DMS114 treated with DMSO at 0.1 percent for 48 hours (cell line): ENCODE results near the gene DPH7.
A peak's percentile ranks its signal among the peaks of the same experiment; 100 is the strongest.
"Not testable (repeated sequence)": the region's sequence is repeated elsewhere in the genome, so short reads cannot be mapped to it uniquely, and the experiment has no call there.

Experiments used
- DNase-seq: peaks from one replicate; lab custom pipeline; 2025; ENCODE audit not compliant: unreplicated experiment; lab: John Stamatoyannopoulos, UW

DPH7 gene

DNA sequence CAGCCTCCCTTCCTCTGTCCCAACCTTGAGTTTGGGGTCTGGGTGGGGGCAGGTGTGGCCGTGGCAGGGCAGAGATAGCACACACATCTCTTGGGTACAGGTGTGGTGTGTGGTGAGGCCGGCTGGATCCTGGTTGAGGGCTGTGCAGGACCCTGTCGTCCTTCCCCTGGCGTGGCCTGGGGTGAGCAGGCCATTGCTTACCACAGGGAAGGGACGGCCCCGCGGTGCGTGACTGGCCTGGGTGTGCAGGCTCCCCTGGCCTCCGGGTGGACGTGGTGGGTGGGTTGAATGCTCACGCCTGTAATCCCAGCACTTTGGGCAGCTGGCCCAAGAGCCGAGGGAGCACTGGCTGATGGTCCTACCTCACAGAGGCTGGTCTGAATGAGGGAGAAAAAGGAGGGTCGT is 28.0 kb upstream of the DPH7 start:
- no peak for DNase-seq

GRCh38 chr9:137606005-137606621 is 27.4 kb upstream of the DPH7 start:
- DNase-seq, result no peak

GRCh38 chr9:137605121-137606004 is 26.6 kb upstream of the DPH7 start, which contains the start of gene ARRDC1:
TSS of gene ARRDC1 (plus strand) at chr9:137605686. CDS start at chr9:137605718, 32 bp downstream.
- DNase-seq, result peak; percentile 38

GRCh38 chr9:137604345-137605086 is 25.8 kb upstream of the DPH7 start:
- DNase-seq, result no peak

- no peak for DNase-seq
These were observed 25.2 kb upstream of the DPH7 start for GRCh38 chr9:137603879-137604278.

DNA sequence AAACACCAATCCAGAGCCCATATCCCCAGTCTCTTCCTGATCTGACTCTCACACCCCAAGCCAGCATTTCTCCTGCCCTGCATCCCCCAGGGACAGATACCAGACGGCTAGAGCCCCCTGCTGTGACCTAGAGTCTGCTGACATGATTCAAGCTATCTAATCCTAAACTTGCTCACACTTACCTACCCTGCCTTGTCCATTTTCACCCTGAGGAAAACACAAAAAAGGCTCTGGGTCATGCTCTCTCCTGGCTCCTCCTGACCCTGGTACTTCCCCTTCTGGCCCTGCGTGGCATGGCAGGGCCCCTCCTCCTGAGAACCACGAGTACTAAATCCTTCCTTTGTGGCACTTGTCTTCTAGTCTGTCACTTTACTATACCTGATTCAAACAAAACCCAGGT is 23.9 kb upstream of the DPH7 start:
- DNase-seq, result no peak

DNA sequence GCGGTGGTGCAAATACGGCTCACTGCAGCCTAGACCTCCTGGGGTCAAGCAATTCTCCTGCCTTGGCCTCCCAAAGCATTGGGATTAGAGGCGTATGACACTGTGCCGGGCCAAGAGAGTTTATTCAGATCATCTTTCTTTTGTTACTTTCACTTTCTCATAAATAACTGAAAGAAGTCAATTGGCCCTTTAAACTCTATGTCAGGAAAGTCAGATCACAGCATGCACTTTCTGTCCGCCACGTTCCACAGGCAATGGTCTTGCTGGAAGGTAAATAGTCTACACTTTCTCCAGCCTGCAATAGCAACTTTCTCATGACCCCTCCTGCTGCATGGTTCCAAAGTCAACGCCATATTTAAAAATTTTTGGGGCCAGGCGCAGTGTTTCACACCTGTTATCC is 20.2 kb upstream of the DPH7 start:
- no peak for DNase-seq

DNA sequence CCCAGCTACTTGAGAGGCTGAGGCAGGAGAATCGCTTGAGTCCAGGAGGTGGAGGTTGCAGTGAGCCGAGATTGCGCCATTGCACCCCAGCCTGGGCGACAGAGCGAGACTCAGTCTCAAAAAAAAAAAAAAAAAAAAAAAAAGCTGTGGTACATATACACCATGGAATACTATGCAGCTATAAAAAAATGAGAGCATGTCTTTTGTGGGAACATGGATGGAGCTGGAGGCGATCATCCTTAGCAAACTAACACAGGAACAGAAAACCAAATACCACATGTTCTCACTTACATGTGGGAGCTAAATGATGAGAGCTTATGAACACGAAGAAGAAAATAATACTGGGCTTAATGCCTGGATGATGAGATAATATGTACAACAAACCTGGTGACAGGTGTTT is 17.9 kb upstream of the DPH7 start:
- DNase-seq, result not testable (repeated sequence)

GRCh38 chr9:137593176-137593575 is 14.5 kb upstream of the DPH7 start:
- DNase-seq, result no peak

- no peak for DNase-seq
These were observed 14.0 kb upstream of the DPH7 start for GRCh38 chr9:137592767-137593166.

DNA sequence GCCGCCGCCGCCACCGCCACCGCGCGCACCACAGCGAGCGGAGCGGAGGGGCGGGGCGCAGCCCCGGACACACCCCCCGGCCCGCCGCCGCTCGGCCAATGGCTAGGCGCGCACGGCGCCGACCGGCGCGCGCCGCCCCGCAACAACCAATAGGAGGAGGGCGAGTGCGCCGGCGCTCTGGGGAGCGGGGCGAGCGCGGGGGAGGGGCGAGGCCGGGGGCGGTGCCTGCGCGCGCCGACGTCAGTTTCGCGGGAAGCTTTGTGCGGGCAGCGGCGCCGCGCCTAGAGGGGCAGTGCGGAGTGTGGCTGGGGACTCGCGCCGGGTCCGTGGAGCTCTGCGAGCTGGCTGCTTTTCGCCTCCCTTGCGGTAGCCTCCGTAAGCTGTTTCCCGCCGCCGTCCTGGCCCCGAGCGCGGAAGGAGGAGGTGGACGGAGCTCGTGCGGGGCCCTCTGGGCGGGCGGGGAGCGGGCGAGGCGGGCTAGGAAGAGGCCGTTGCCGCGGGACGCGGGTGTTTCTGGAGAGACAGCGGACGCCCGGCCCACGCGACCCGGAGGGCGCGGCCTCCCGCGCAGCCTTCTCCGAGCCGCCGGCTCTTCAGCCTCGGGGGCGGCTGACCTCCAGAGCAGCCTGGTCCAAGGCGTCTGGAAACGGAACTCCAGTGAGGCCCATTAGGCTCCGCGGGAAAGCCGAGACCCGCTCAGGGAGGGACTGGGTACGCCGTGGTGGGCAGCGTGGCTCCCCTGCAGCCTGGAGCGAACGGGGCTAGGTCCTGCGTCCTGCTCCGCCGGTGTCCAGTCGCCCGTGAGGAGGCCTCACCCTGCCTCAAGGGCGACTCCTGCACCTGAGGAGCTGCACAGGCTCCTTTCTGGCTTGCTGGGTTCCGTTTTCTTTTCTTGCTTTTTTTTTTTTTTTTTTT is 12.0 kb upstream of the DPH7 start, which contains the start of gene ZMYND19:
Gene ZMYND19 (minus strand): TSS at position 44 of the 915 bp plus-strand sequence. CDS start 249 bp downstream, outside the sequence.
- DNase-seq, result peak; percentile 64

DNA sequence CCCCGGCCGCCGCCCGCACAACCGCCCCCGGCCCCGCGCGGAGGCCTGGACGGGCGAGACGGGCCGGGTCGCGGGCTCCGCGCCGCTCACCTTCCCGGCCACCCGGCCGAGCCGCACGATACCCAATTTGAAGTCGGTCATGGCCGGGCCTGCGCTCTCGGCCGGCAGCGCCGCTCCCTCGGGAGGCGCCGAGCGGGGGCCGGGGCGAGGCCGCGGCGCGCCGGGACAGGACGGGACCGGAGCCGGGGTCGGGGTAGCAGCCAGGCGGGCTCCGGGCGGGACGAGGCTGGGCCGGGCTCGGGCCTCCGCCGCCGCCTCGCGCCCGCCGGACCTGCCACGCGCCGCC is 11.4 kb upstream of the DPH7 start:
- DNase-seq, result no peak

- DNase-seq, result no peak
These were observed 10.9 kb upstream of the DPH7 start for GRCh38 chr9:137589441-137590122.

DNA sequence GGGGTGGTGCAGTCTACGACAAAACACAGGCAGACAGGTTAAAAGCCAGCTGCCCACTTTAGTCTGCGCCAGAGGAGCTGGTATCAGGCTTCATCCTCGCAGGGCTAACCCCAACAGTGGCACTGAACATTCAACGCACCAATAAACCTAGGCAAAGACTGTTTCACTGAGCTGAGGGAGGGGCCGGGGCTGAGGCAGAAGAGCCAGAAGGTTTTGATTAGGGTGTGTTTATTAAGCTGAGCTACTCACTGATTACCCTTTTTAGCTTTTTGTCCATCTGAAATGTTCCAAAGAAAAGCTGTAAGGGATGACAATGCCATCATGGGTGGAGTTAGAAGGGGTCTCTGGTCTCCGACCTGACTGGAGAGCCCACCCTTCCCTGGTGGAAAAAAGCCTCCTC is 10.2 kb upstream of the DPH7 start:
- no peak for DNase-seq

DNA sequence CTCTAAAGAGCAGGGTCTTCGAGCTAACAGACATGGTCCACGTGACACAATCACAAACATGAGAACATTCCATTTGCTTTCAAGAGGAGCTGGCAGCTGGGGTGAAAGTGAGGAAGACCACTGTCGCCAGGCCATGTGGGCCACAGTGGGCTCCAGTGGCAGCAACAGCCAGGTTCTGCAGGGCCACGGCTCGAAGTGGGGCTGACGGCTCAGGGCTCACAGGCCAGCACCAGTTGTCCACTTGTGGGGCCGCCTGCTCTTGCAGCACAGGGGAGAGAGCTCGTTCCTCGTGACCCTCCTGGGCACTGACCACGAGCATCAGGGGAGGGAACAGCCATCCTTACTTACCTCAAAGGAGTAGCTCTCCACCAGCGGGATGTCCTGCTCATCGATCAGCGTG is 9.6 kb upstream of the DPH7 start:
- no peak for DNase-seq

DNA sequence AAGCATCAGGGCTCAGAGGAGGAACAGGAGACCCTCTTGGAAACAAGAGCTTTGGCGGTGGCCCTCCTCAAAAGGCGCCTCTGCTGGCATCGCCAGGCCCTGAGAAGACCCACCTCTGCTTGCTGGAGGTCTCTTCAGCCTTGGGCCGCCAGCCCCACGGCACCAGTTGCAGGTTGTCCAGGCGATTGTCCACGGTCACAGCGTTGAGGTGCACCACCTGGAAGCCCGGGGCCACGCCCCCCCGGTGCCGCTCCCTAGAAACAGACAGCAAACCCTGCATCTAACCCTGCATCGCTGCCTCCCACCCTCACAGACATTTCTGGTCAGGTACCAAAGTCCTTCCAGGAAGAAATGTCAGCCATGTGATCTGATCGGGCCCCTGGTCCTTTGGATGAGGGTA is 8.1 kb upstream of the DPH7 start:
- DNase-seq, result no peak

- no peak for DNase-seq
These were observed 5.2 kb upstream of the DPH7 start for GRCh38 chr9:137583957-137584356.

DNA sequence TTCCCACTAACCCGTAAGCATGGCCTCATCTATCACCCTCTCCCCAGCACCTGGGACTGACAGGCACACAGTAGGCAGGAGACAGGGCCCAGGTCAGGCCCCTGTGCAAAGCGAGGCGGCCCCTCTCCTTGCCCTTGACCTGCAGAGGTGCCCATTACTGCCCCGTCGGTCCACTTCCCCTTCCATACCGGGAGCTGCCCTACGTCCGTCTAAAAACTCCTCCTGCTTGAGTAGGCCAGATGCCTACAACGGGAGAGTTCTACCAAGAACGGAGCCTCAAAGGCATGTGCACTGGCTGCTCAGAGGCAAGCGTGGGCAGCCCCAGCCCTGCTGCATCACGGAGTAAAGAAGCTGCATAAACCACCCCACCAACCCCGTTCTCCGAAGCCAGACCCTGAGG is 4.6 kb upstream of the DPH7 start:
- no peak for DNase-seq

- DNase-seq, result no peak
These were observed 3.6 kb upstream of the DPH7 start for GRCh38 chr9:137582286-137582860.
